ENCODE measurements around the gene RHOF. TPM values are rescaled to one million over a fixed set of nuclear protein-coding genes. Genes with fewer than 3 reads are reported as not detected.

The RHOF gene
- total and polyA plus RNA-seq, 8 donors = 2.8 to 12.6 (median 4.9) TPM

DNA sequence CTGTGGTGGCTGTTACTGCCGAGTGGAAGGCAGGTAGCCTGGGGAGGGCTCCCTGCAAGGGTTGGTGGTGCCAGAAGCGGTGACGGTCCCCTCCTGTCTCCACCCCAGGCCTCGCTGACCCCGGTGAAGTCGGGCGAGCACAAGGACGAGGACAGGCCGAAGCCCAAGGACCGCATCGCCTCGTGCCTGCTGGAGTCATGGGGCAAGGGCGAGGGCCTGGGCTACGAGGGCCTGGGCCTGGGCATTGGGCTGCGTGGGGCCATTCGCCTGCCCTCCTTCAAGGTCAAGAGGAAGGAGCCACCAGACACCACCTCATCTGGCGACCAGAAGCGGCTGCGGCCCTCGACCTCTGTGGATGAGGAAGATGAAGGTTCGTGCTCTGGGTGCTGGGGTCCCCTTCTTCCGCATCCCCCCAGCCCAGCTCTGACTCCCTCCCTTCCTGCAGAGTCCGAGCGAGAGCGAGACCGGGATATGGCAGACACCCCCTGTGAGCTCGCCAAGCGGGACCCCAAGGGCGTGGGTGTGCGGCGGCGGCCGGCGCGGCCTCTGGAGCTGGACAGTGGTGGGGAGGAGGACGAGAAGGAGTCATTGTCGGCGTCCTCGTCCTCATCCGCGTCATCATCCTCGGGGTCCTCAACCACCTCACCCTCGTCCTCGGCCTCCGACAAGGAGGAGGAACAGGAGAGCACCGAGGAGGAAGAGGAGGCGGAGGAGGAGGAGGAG is 23.6 kb upstream of the RHOF start:
- Histone ChIP-seq H3K4me1 (peaks cover 0 to 15% (median 8%) of the 10 kb centered on the region in 3 donors), H3K36me3 (peaks cover 12 to 63% (median 34%) of the 10 kb centered on the region in 3 donors), H3K27ac (no peak overlapping the region), H3K4me3 (no peak overlapping the region), H3K9me3 (no peaks in the 10 kb centered on the region), H3K27me3 (no peaks in the 10 kb centered on the region)
- 92 to 96% methylated on average over 45 to 47 of the region's 47 CpGs for WGBS, 2 donors
- no peak for TF ChIP-seq CTCF (IDR thresholded peaks at IDR 0.05)
- ATAC-seq = no peak
- no peak for FAIRE-seq
- peak in 1 of 6 donors; percentile 66 for DNase-seq
- intact Hi-C loops (cut with DNase I) = no loop called here

DNA sequence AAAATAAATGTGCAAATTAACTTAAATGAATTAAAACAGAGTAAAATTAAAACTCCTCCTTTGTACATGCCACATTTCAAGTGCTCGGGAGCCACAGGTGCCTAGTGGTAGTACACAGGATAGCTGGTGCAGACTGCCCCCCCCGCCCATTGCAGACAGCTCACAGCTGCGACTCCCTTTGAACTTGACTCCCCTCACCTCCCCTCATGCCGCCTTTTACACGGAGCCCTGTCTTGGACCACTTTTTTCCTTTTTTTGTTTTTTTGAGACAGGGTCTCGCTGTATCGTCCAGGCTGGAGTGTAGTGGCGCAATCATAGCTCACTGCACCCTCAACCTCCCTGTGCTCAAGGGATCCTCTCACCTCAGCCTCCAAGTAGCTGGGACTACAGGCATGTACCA is 21.8 kb upstream of the RHOF start:
- peaks cover 12 to 56% (median 32%) of the 10 kb centered on the region in 3 donors for H3K36me3 ChIP-seq
- intact Hi-C loops (cut with DNase I) = no loop called here
- H3K4me3 ChIP-seq = no peak overlapping the region
- no peak for TF ChIP-seq CTCF (IDR thresholded peaks at IDR 0.05)
- H3K4me1 ChIP-seq = peaks cover 0 to 28% (median 8%) of the 10 kb centered on the region in 3 donors
- DNase-seq = peak in 1 of 6 donors; percentile 47
- no peaks in the 10 kb centered on the region for H3K9me3 ChIP-seq
- no peaks in the 10 kb centered on the region for H3K27me3 ChIP-seq
- FAIRE-seq = no peak
- 90 to 92% methylated on average over 8 of the region's 8 CpGs for WGBS, 2 donors
- no peak for ATAC-seq
- H3K27ac ChIP-seq = no peak overlapping the region

GRCh38 chr12:121814429-121815119 is 21.1 kb upstream of the RHOF start:
- intact Hi-C loops (cut with DNase I) = no loop called here
- no peaks in the 10 kb centered on the region for H3K27me3 ChIP-seq
- no peak for TF ChIP-seq CTCF (IDR thresholded peaks at IDR 0.05)
- 88 to 89% methylated on average over 29 to 31 of the region's 31 CpGs for WGBS, 2 donors
- FAIRE-seq (no peak), ATAC-seq (no peak), DNase-seq (peak; percentile 6 to 78 (median 36))
- H3K4me1 ChIP-seq = peaks cover 0 to 28% (median 8%) of the 10 kb centered on the region in 3 donors
- H3K27ac ChIP-seq = no peak overlapping the region
- no peaks in the 10 kb centered on the region for H3K9me3 ChIP-seq
- no peak overlapping the region for H3K4me3 ChIP-seq
- H3K36me3 ChIP-seq = peaks cover 12 to 56% (median 35%) of the 10 kb centered on the region in 3 donors

DNA sequence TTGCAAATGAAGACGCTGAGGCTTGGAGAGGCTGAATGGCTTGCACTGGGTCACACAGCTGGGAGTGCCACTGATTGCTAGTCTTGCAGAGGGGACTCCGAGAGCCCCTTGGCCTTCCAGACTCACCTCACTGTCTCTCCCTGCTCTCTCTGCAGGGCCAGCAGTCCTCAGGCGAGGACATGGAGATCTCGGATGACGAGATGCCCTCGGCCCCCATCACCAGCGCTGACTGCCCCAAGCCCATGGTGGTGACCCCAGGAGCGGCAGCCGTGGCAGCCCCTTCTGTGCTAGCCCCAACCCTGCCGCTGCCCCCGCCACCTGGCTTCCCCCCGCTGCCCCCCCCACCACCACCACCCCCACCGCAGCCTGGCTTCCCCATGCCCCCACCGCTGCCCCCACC is 20.5 kb upstream of the RHOF start:
- Histone ChIP-seq H3K4me3 (no peak overlapping the region), H3K4me1 (peaks cover 0 to 28% (median 8%) of the 10 kb centered on the region in 3 donors), H3K36me3 (peaks cover 12 to 56% (median 35%) of the 10 kb centered on the region in 3 donors), H3K27me3 (no peaks in the 10 kb centered on the region), H3K27ac (no peak overlapping the region), H3K9me3 (no peaks in the 10 kb centered on the region)
- TF ChIP-seq CTCF (IDR thresholded peaks at IDR 0.05) = no peak
- WGBS, 2 donors = 88 to 91% methylated on average over 9 to 14 of the region's 14 CpGs
- DNase-seq (peak in 1 of 6 donors; percentile 73), ATAC-seq (no peak), FAIRE-seq (no peak)
- intact Hi-C loops (cut with DNase I) = no loop called here

Measured in pancreas (tissue), 10 donors.